Amygdala (tissue), 56 donors: ENCODE data around the gene SCN5A.

ENCODE experiments used
- DNase-seq, 56 donors: peaks; one replicate each; lab custom pipeline; 2025; lab: John Stamatoyannopoulos, UW

Gene SCN5A

GRCh38 chr3:38548154-38548931 lies 101.1 kb downstream of the SCN5A start:
- DNase-seq: no peak

- no peak for DNase-seq
Observed at GRCh38 chr3:38545983-38546382, 103.5 kb downstream of the SCN5A start.

GRCh38 chr3:38545550-38545949 lies 103.9 kb downstream of the SCN5A start:
- no peak for DNase-seq

GRCh38 chr3:38544926-38545325 lies 104.6 kb downstream of the SCN5A start:
- no peak for DNase-seq

- DNase-seq: no peak
Observed at GRCh38 chr3:38543586-38543985, 105.9 kb downstream of the SCN5A start.

- DNase-seq: no peak
Observed at GRCh38 chr3:38542401-38543298, 106.8 kb downstream of the SCN5A start.

- DNase-seq: no peak
Observed at GRCh38 chr3:38541806-38542205, 107.7 kb downstream of the SCN5A start.

GRCh38 chr3:38538773-38539353 lies 110.6 kb downstream of the SCN5A start:
- DNase-seq: no peak

GRCh38 chr3:38536671-38537070 lies 112.8 kb downstream of the SCN5A start:
- no peak for DNase-seq

GRCh38 chr3:38534604-38535003 lies 114.9 kb downstream of the SCN5A start:
- no peak for DNase-seq

- no peak for DNase-seq
Observed at GRCh38 chr3:38534180-38534579, 115.3 kb downstream of the SCN5A start.

GRCh38 chr3:38533285-38533976 lies 116.1 kb downstream of the SCN5A start:
- DNase-seq: no peak

- DNase-seq: no peak
Observed at GRCh38 chr3:38532529-38532928, 117.0 kb downstream of the SCN5A start.

GRCh38 chr3:38528457-38528856 lies 121.0 kb downstream of the SCN5A start:
- no peak for DNase-seq

- DNase-seq: no peak
Observed at GRCh38 chr3:38526792-38527191, 122.7 kb downstream of the SCN5A start.

- no peak for DNase-seq
Observed at GRCh38 chr3:38524141-38524739, 125.2 kb downstream of the SCN5A start.

- DNase-seq: no peak
Observed at GRCh38 chr3:38522002-38522401, 127.5 kb downstream of the SCN5A start.

- peak in 40 of 56 donors; percentile 4 to 82 (median 30) for DNase-seq
Observed at GRCh38 chr3:38521391-38521987, 128.0 kb downstream of the SCN5A start.

- DNase-seq: no peak
Observed at GRCh38 chr3:38519651-38520050, 129.8 kb downstream of the SCN5A start.

- DNase-seq: no peak
Observed at GRCh38 chr3:38519000-38519399, 130.5 kb downstream of the SCN5A start.
